Measurements from ENCODE around the gene FAM209A. TPM values are rescaled to one million over a fixed set of nuclear protein-coding genes. Genes with fewer than 3 reads are reported as not detected.
"Not testable (repeated sequence)": the region's sequence is repeated elsewhere in the genome, so short reads cannot be mapped to it uniquely, and the experiment has no call there.

FAM209A gene
- total RNA-seq, 1 experiment from 2014 or later: 0.28 TPM

GRCh38 chr20:56520180-56520579, 4.4 kb upstream of the FAM209A start (continued):
- TF ChIP-seq, protein P1, sequence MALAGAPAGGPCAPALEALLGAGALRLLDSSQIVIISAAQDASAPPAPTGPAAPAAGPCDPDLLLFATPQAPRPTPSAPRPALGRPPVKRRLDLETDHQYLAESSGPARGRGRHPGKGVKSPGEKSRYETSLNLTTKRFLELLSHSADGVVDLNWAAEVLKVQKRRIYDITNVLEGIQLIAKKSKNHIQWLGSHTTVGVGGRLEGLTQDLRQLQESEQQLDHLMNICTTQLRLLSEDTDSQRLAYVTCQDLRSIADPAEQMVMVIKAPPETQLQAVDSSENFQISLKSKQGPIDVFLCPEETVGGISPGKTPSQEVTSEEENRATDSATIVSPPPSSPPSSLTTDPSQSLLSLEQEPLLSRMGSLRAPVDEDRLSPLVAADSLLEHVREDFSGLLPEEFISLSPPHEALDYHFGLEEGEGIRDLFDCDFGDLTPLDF (CRISPR knock-in tag; IDR thresholded peaks at IDR 0.05): no peak
- TF ChIP-seq, protein P2, sequence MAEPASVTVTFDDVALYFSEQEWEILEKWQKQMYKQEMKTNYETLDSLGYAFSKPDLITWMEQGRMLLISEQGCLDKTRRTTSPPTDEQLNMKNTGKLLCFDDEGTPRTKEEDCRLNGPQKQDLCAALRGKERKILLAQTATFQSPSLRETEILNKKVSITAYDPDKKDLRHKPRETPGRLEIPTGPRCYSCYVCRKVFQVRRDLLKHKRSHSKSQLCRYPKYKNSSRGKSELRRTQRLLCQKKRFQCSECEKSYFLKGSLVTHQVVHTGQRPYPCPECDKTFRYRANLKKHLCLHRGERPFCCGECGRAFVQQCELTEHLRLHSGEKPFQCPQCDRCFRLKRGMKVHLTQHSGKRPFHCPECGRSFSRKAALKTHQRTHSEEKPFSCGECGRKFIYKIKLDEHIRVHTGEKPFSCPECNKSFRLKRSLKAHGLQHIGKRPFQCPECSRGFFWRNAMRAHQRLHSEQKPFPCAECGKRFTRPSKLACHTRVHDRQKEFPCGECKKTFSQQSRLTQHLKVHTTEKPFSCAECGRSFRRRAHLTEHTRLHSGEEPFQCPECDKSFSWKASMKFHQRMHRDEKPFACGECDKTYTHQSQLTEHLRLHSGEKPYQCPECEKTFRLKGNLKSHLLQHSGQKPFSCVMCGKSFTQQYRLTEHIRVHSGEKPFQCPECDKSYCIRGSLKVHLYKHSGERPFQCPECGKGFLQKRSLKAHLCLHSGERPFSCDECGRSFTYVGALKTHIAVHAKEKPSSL (CRISPR knock-in tag; conservative IDR thresholded peaks at IDR 0.05): no peak
- TF ChIP-seq FOXK1 (CRISPR knock-in tag; IDR thresholded peaks at IDR 0.05): no peak
- TF ChIP-seq JUN (CRISPR knock-in tag; IDR thresholded peaks at IDR 0.05): no peak
- no peak for TF ChIP-seq PRRX2 (CRISPR knock-in tag; IDR thresholded peaks at IDR 0.05)
- TF ChIP-seq, protein P3, sequence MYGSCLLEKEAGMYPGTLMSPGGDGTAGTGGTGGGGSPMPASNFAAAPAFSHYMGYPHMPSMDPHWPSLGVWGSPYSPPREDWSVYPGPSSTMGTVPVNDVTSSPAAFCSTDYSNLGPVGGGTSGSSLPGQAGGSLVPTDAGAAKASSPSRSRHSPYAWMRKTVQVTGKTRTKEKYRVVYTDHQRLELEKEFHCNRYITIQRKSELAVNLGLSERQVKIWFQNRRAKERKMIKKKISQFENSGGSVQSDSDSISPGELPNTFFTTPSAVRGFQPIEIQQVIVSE (CRISPR knock-in tag; IDR thresholded peaks at IDR 0.05; ENCODE audit: borderline replicate concordance): no peak
- no peak for TF ChIP-seq ZSCAN18 (CRISPR knock-in tag; IDR thresholded peaks at IDR 0.05)
- TF ChIP-seq, protein P4, sequence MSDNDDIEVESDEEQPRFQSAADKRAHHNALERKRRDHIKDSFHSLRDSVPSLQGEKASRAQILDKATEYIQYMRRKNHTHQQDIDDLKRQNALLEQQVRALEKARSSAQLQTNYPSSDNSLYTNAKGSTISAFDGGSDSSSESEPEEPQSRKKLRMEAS (CRISPR knock-in tag; IDR thresholded peaks at IDR 0.05): no peak

- H3K27me3 Mint-ChIP-seq (ENCODE audit: low read depth); H3K4me3 Mint-ChIP-seq; H3K27ac Mint-ChIP-seq; ATAC-seq; DNase-seq (ENCODE audit: low spot score); POLR2A ChIA-PET; H3K4me1 Mint-ChIP-seq: not testable (repeated sequence)
- peaks cover 49% of the 10 kb centered on the region for H3K36me3 Mint-ChIP-seq
- peaks cover 31% of the 10 kb centered on the region for H3K9me3 Mint-ChIP-seq
- CTCF ChIA-PET: interaction anchor here (0.6 kb wide), 1 partner anchor 14 kb away, joined by 5 read pairs; no protein-coding TSS in a partner anchor
Observed at GRCh38 chr20:56520746-56521354, 3.7 kb upstream of the FAM209A start.

DNA sequence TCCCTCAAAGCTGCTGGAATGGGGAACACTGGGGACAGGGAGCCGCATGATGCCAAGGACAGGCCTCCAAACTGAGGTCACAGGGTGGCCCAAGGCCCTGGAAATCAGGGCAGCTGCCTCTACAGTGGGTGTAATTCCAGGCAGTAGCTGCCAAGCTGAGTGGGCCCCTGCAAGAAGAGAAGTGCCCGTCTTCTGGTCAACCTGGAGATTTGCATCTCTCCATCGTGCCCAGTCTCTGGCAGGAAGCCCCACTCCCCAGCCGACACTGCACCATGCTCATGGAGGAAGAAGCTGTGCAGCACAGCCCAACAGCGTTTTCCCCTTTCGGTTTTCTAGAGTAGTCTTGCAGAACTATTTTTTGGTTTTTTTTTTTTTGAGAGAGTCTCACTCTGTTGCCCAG, 2.2 kb upstream of the FAM209A start:
- Mint-ChIP-seq H3K27ac (no peak overlapping the region), H3K36me3 (peaks cover 48% of the 10 kb centered on the region)

More for the DNA sequence above, 2.2 kb upstream of the FAM209A start:
- H3K27me3 Mint-ChIP-seq (ENCODE audit: low read depth): peaks cover 8% of the 10 kb centered on the region
- no peaks in the 10 kb centered on the region for H3K4me1 Mint-ChIP-seq
- no peak overlapping the region for H3K4me3 Mint-ChIP-seq
- H3K9me3 Mint-ChIP-seq: peaks cover 31% of the 10 kb centered on the region
- ATAC-seq: no peak
- CTCF ChIA-PET: no interaction called here
- TF ChIP-seq, protein P3 (CRISPR knock-in tag; IDR thresholded peaks at IDR 0.05; ENCODE audit: borderline replicate concordance): no peak
- no peak for TF ChIP-seq CBFB (CRISPR knock-in tag; IDR thresholded peaks at IDR 0.05; ENCODE audit: low read depth)
- TF ChIP-seq ZNF138 (CRISPR knock-in tag; conservative IDR thresholded peaks at IDR 0.05): no peak
- TF ChIP-seq TP53 (CRISPR knock-in tag; IDR thresholded peaks at IDR 0.05): no peak
- TF ChIP-seq, protein P4 (CRISPR knock-in tag; IDR thresholded peaks at IDR 0.05): no peak
- TF ChIP-seq HMGXB4 (CRISPR knock-in tag; IDR thresholded peaks at IDR 0.05): no peak
- TF ChIP-seq CREM (CRISPR knock-in tag; IDR thresholded peaks at IDR 0.05): no peak
- no peak for TF ChIP-seq IRF2 (CRISPR knock-in tag; IDR thresholded peaks at IDR 0.05; ENCODE audit: borderline replicate concordance, low read depth)
- TF ChIP-seq ZNF423 (CRISPR knock-in tag; IDR thresholded peaks at IDR 0.05): no peak
- no peak for TF ChIP-seq EMX1 (CRISPR knock-in tag; IDR thresholded peaks at IDR 0.05)
- TF ChIP-seq GABPB1 (CRISPR knock-in tag; IDR thresholded peaks at IDR 0.05): no peak
- no peak for TF ChIP-seq NFE2L1 (CRISPR knock-in tag; IDR thresholded peaks at IDR 0.05)
- TF ChIP-seq RORB (CRISPR knock-in tag; IDR thresholded peaks at IDR 0.05): no peak
- TF ChIP-seq, protein P5, sequence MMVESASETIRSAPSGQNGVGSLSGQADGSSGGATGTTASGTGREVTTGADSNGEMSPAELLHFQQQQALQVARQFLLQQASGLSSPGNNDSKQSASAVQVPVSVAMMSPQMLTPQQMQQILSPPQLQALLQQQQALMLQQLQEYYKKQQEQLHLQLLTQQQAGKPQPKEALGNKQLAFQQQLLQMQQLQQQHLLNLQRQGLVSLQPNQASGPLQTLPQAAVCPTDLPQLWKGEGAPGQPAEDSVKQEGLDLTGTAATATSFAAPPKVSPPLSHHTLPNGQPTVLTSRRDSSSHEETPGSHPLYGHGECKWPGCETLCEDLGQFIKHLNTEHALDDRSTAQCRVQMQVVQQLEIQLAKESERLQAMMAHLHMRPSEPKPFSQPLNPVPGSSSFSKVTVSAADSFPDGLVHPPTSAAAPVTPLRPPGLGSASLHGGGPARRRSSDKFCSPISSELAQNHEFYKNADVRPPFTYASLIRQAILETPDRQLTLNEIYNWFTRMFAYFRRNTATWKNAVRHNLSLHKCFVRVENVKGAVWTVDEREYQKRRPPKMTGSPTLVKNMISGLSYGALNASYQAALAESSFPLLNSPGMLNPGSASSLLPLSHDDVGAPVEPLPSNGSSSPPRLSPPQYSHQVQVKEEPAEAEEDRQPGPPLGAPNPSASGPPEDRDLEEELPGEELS (CRISPR knock-in tag; IDR thresholded peaks at IDR 0.05): no peak
- no peak for TF ChIP-seq MXD4 (CRISPR knock-in tag; IDR thresholded peaks at IDR 0.05; ENCODE audit: borderline replicate concordance)
- DNase-seq (ENCODE audit: low spot score): no peak
- POLR2A ChIA-PET: no interaction called here
